ENCODE results near the gene ZP1.

GRCh38 chr11:60868682-60869450 is 1.5 kb downstream of the ZP1 start:
- TF ChIP-seq CTCF (IDR thresholded peaks at IDR 0.05), result no peak
- no peak for TF ChIP-seq MAX (CRISPR knock-in tag; IDR thresholded peaks at IDR 0.05)
- no peak for TF ChIP-seq ZNF121 (CRISPR knock-in tag; IDR thresholded peaks at IDR 0.05)
- TF ChIP-seq TEAD4 (CRISPR knock-in tag; IDR thresholded peaks at IDR 0.05), result no peak
- TF ChIP-seq MLX (CRISPR knock-in tag; IDR thresholded peaks at IDR 0.05), result no peak
- TF ChIP-seq PRDM15 (CRISPR knock-in tag; IDR thresholded peaks at IDR 0.05), result no peak
- TF ChIP-seq IRF1 (CRISPR knock-in tag; IDR thresholded peaks at IDR 0.05), result no peak
- no peak for TF ChIP-seq ZNF512 (CRISPR knock-in tag; IDR thresholded peaks at IDR 0.05; ENCODE audit: borderline replicate concordance)
- TF ChIP-seq ATF3 (CRISPR knock-in tag; conservative IDR thresholded peaks at IDR 0.05), result no peak
